Measurements from ENCODE around the gene CAPZA2.

The CAPZA2 gene

GRCh38 chr7:116877443-116878217 is 15.2 kb downstream of the CAPZA2 start:
- Histone ChIP-seq H3K4me3 (ENCODE audit: severe bottlenecking) (no peak overlapping the region), H3K36me3 (ENCODE audit: low read depth) (peaks cover 18% of the 10 kb centered on the region), H3K27ac (ENCODE audit: poor library complexity, severe bottlenecking) (no peak overlapping the region), H3K4me1 (ENCODE audit: insufficient read depth, poor library complexity, severe bottlenecking) (peaks cover 7% of the 10 kb centered on the region), H3K9me3 (ENCODE audit: severe bottlenecking) (no peaks in the 10 kb centered on the region), H3K27me3 (ENCODE audit: insufficient read depth, poor library complexity, severe bottlenecking) (no peaks in the 10 kb centered on the region)
- ATAC-seq (ENCODE audit: low read depth) (no peak), DNase-seq (ENCODE audit: low spot score) (no peak)
- TF ChIP-seq CTCF (IDR thresholded peaks at IDR 0.05; ENCODE audit: poor library complexity, severe bottlenecking) = no peak

GRCh38 chr7:116884691-116885090 is 22.3 kb downstream of the CAPZA2 start:
- no peaks in the 10 kb centered on the region for H3K9me3 ChIP-seq (ENCODE audit: severe bottlenecking)
- DNase-seq (ENCODE audit: low spot score) = no peak
- H3K4me3 ChIP-seq (ENCODE audit: severe bottlenecking) = no peak overlapping the region
- ATAC-seq (ENCODE audit: low read depth) = no peak
- no peaks in the 10 kb centered on the region for H3K4me1 ChIP-seq (ENCODE audit: insufficient read depth, poor library complexity, severe bottlenecking)
- TF ChIP-seq CTCF (IDR thresholded peaks at IDR 0.05; ENCODE audit: poor library complexity, severe bottlenecking) = no peak
- no peak overlapping the region for H3K27ac ChIP-seq (ENCODE audit: poor library complexity, severe bottlenecking)
- no peaks in the 10 kb centered on the region for H3K27me3 ChIP-seq (ENCODE audit: insufficient read depth, poor library complexity, severe bottlenecking)
- peaks cover 24% of the 10 kb centered on the region for H3K36me3 ChIP-seq (ENCODE audit: low read depth)

- Histone ChIP-seq H3K36me3 (ENCODE audit: low read depth) (peaks cover 29% of the 10 kb centered on the region), H3K4me1 (ENCODE audit: insufficient read depth, poor library complexity, severe bottlenecking) (no peaks in the 10 kb centered on the region), H3K4me3 (ENCODE audit: severe bottlenecking) (no peak overlapping the region), H3K9me3 (ENCODE audit: severe bottlenecking) (no peaks in the 10 kb centered on the region), H3K27me3 (ENCODE audit: insufficient read depth, poor library complexity, severe bottlenecking) (no peaks in the 10 kb centered on the region), H3K27ac (ENCODE audit: poor library complexity, severe bottlenecking) (no peak overlapping the region)
- TF ChIP-seq CTCF (IDR thresholded peaks at IDR 0.05; ENCODE audit: poor library complexity, severe bottlenecking) = no peak
- ATAC-seq (ENCODE audit: low read depth) = no peak
- no peak for DNase-seq (ENCODE audit: low spot score)
Observed at GRCh38 chr7:116885724-116886123, 23.3 kb downstream of the CAPZA2 start.

GRCh38 chr7:116886543-116887156 is 24.3 kb downstream of the CAPZA2 start:
- no peak for TF ChIP-seq CTCF (IDR thresholded peaks at IDR 0.05; ENCODE audit: poor library complexity, severe bottlenecking)
- no peak overlapping the region for H3K27ac ChIP-seq (ENCODE audit: poor library complexity, severe bottlenecking)
- H3K4me1 ChIP-seq (ENCODE audit: insufficient read depth, poor library complexity, severe bottlenecking) = no peaks in the 10 kb centered on the region
- ATAC-seq (ENCODE audit: low read depth) (no peak), DNase-seq (ENCODE audit: low spot score) (no peak)
- H3K4me3 ChIP-seq (ENCODE audit: severe bottlenecking) = no peak overlapping the region
- peaks cover 38% of the 10 kb centered on the region for H3K36me3 ChIP-seq (ENCODE audit: low read depth)
- no peaks in the 10 kb centered on the region for H3K27me3 ChIP-seq (ENCODE audit: insufficient read depth, poor library complexity, severe bottlenecking)
- H3K9me3 ChIP-seq (ENCODE audit: severe bottlenecking) = no peaks in the 10 kb centered on the region

GRCh38 chr7:116888895-116889294 is 26.5 kb downstream of the CAPZA2 start:
- no peak for DNase-seq (ENCODE audit: low spot score)
- ATAC-seq (ENCODE audit: low read depth) = no peak
- TF ChIP-seq CTCF (IDR thresholded peaks at IDR 0.05; ENCODE audit: poor library complexity, severe bottlenecking) = no peak
- no peak overlapping the region for H3K4me3 ChIP-seq (ENCODE audit: severe bottlenecking)
- H3K27me3 ChIP-seq (ENCODE audit: insufficient read depth, poor library complexity, severe bottlenecking) = no peaks in the 10 kb centered on the region
- no peaks in the 10 kb centered on the region for H3K9me3 ChIP-seq (ENCODE audit: severe bottlenecking)
- no peaks in the 10 kb centered on the region for H3K4me1 ChIP-seq (ENCODE audit: insufficient read depth, poor library complexity, severe bottlenecking)
- peaks cover 57% of the 10 kb centered on the region for H3K36me3 ChIP-seq (ENCODE audit: low read depth)
- H3K27ac ChIP-seq (ENCODE audit: poor library complexity, severe bottlenecking) = no peak overlapping the region

Measured in RWPE2 (cell line).